CD4-positive, alpha-beta T cell treated with Interleukin-17A for 1 hour (primary cell): ENCODE measurements around the gene AP3D1.

Experiments used
- DNase-seq: peaks from one replicate; pipeline ENCODE4 v3.0.0-alpha.2; 2020

Gene AP3D1

DNA sequence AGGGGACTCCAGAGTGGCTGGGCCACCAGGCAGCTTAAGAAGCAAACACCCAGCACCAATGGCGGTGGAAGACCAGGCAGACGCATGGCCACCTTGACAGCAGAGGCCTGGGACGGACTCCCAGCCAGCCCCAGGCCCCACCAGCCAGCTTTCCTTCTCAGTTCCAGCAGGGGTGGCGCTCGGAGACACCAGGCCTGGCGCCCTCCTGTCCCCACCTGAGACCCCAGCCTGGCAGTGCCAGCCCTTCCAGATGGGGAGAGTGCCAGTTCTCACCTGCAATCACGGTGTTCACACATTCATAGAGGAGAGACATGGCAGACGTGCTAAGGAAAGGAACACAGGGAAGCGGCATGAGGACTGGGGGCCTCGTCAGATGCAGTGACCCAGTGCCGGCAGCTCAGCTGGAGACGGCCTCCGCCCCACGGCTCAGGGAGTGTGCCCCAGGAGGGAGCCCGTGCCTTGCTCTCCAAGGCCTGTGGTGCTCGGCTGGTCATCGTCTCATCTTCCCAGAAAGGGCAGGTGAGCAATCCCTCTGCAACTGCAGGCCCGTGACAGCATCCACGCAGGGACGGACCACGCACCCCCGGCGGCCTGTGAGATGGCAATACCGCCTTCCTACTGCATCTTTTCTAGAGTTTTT, 24.4 kb downstream of the AP3D1 start:
- DNase-seq = no peak

DNA sequence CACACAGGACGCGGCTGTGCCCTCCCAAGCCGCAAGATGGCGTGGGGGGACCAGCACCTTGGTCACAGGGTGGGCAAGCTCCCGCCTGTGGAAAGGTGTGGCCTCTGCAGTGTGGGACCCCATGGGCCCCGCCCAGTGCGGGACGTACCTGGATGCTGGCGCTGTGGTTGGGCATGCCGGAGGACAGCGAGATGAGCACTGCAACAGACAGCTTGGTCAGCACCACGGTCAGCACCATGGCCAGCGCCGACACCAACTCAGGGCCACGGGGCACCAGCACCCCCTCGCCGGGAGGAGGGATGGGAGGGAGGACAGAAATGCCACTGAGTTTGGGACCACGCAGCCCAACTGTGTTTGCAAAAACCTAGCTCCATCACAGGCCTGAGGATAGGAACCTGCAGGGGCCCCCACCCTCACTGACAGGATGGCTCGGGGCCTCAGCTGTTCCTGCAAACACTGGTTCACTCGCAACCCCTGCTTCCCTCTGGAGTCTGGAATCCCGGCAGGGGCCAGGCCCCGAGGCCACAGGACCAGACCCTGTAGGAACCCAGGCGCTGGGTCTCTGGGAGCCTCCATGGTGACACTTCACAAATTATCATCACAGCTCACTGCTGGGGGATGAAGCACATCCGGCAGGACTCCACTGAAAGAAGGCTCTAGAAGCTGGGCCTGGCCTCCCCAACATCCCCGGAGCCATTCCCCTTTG, 27.5 kb downstream of the AP3D1 start:
- DNase-seq = no peak

DNA sequence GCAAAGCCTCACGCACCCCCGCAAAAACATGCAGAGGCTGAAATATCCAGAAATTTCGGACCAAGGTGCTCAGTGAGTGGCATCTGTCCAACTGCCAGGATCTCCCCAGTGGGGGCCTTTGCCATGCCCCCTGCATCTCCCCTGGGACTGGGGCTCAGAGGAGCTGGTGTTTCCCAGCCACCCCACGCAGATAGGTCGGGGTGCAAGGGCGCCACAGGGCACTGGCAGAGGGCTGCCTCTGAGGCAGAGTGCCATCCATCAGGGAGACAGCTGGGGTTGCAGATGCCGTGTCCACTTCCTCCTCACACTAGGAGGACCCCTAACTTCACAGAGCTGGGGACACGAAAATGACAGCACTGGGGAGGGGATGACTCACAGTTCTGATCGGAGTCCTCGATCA, 28.4 kb downstream of the AP3D1 start:
- no peak for DNase-seq

DNA sequence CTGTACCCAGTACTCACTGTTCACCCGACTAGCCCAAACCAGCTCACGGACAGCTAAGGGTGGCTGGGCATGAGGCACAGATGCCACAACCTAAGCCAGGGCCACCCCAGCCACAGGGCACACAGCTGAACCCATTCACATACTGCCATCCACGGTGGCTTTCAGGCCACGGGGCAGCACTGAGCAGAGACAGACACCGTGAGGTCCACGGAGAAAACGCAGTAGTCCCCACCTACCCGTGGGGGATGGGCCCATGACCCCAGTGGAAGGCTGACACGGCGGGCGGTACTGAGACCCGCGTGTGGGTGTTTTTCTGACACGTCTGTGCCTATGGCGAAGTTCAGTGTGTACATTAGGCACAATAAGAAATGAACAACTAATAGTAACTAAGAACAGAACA, 29.1 kb downstream of the AP3D1 start:
- no peak for DNase-seq

DNA sequence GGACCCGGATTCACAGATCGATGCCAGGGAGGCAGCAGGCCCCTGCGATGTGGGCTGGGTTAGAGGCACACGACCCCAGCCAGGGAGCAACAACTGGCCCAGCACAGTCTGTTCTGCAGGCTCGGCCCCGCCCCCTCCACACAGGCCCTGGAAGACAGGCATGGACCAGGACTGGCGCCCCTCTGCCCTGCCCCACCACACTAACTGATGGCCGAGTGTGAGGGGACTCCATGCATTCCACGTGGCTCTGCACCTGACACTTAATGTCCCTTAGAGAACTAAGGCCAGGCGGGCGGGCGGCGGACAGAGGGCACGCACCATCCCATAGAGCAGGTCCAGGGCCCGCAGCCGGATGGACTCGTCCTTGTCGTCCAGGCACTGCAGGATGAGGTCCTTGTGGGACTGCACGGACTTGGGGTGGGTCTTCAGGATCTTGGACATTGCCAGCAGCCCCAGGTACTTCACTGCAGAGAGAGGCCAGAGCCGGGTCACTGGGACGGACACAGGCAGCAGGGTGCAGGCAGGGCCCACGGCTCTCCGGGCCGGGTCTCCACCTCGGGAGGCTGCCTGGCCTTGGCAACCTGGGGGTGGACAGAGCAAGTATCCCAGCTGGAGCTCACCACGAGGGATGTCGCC, 29.8 kb downstream of the AP3D1 start:
- DNase-seq = no peak

DNA sequence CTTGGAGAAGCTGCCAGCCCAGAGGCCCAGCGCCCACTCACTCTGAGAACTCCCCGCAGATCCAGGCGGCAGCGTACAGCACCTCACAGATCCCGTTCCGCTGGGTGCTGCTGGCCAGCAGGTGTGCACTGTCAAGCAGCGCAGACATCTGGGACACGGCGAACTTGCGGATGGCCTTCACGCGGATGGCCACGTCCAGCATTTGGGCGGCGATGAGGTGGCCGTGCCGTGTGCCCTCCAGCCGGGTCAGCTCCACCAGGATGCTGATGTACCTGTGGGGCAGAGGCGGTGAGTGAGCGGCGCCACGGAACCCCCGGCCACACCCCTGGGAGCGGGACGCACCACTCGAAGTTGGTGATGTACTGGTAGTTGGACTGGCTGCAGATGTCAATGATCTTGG, 30.5 kb downstream of the AP3D1 start:
- no peak for DNase-seq

DNA sequence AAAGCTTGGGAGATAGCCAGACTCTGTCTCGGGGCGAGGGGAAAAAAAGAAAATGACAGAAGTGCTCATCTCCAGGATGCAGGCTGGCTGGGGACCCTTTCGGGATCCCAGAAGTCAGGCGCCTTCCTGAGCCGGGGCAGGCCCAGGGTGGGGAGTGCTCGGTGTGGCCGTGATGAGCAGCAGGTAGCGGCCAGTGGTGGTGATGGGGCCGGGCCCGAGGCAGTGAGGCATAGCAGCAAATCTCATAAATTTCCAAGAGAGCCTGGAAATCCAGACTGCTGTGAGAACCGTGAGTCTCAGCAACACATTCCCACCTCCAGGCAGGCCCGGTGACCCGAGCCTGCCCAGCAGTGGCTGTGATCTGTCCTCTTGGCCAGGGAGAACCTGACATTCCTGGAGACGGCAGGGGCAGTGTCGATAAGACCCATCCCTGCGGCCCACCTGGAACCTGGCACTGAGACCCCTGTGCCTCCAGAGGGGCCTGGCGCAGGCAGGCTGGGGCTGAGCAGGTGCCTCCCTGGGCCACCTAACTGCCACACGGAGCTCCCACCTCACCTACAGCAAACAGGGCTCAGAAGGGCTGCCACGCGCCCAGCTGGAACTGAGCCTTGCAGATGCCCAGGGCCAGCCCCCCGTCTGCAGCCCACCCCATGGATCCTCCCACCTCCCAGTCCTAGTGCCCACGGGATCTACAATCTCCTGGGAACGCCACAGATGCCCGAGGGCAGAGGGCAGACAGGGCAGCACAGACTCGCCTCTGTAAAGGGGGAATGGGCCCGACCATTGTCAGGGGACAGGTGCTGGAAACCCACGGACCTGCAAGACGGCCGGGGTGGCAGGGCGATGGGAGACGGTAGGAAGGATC, 31.2 kb downstream of the AP3D1 start:
- no peak for DNase-seq

DNA sequence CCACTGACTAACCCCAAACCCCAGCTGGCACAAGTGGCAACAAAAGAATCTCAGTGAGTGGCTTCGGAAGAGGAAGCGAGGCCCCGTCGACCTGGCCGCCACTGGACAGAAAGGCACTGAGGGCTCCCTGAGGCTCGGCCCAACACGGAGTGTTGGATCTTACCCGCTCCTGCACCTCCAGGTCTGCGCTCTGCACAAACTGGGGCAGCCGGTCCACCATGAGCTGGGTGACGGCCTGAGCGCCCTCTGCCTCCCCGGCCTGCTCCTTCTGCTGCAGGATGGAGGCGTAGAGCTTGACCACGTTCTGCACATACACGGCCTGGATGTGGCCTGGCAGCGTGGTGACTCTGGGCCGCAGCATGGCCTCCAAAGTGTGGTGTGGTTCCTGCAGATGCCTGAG, 32.9 kb downstream of the AP3D1 start:
- DNase-seq = no peak

DNA sequence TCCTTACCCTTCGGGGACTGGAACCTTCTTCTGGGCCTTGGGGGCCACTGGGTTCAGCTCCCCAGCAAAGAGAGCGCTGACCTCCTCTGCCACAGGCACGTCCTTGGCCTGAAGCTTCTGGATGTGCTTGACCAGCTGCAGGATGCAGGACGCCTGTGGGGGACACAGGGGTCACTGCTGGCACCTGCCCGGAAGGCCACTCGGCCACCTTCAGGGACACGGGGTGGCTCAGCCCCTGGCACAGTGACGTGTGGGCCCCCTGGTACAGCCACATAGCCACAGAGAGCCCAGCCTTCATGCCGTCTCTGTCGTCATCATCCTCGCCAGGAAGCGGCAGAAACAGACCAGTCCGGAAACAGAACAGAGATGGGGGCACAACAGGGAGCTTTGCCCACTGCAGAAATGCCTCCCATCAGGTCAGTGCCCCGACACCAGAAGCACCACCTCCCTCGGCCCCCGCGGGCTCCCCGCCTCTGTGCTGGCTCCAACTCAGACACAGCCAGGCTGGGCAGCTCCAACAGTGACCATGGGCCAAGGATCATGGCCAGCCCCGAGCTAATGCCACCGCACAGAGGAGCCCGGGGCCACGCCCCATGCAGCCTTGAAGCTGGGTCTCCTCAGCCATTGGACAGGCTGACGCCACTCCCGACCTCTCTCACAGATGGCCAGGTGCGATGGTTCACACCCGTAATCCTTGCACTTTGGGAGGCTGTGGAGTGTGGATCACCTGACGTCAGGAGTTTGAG, 34.0 kb downstream of the AP3D1 start:
- DNase-seq = no peak

DNA sequence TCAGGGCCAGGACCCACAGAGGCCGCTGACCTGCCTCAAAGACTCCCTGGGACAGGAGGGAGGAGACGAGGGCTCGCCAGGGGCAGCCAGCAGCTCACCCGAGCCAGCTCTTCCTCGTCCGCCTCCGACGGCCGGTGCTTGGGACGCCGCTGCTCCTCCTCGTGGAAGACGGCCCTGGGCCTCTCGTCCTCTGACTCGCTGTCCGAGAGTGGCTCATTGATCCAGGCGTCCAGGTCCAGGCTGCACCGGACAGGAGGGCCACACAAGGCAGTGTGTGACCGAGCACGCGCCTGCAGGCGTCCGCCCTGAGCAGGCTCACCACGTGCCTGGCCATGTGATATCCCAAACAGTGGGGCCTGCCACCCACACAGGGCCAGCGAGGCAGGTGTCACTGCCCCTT, 34.9 kb downstream of the AP3D1 start:
- no peak for DNase-seq

DNA sequence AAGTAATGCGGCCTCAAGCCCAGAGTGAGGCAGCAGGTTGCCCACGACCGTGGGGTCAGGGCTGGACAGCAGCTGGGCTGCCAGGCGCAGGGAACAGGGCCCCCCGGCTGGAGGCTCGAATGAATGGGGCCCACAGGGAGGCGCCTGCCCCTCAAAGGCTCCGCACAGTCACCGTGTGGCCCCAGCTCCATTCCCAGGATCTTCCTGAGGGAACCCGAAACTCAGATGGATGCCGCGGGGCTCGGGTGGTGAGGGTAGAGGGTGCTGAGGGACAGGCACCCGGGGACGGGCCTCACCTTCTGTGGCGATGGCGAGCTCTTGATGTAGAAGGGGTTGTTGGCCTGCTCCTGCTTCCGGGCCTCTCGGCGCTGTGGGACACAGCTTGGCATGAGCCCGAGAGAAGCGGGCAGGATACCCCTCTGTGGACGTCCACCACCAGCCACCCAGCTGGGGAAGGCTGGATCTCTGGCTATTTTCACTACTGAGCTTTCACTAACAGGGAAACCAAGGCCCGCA, 35.4 kb downstream of the AP3D1 start:
- DNase-seq = no peak

DNA sequence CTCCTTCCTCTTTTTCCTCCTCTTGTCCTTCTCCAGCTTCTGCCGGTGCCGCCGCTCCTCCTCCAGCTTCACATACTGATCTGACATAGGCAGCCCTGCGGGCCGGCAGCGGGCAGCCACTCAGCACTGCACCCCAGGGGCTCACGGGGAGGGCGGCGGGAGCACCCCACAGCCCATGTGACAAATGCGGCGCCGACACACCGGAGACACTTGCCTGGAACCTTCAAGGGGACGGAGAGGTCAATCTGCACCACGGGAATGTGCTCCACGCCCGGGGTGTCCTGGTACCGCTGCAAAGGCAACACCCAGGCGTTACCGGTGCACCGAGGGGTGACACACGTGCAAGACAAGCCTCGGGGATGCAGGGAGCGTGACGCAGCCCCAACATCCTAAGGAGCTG, 36.0 kb downstream of the AP3D1 start:
- no peak for DNase-seq

DNA sequence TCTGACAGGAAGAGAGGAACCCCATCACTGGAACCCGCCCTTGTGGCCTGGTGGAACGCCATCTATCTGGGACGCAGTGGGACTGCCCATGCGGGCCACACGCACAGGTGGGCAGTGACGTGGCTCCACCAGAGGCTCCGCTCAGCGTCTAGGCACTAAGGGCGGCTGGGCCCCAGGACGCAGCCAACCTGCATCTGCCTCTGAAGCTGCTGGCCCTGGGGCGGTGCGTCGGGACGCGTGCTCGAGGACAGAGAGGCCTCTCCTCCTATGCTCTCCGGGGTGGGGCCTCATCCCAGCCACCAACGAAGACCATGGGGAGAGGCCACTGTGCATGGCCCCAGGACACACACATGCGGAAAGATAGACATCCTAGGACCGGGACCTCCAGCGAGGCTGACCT, 36.5 kb downstream of the AP3D1 start:
- DNase-seq = no peak

DNA sequence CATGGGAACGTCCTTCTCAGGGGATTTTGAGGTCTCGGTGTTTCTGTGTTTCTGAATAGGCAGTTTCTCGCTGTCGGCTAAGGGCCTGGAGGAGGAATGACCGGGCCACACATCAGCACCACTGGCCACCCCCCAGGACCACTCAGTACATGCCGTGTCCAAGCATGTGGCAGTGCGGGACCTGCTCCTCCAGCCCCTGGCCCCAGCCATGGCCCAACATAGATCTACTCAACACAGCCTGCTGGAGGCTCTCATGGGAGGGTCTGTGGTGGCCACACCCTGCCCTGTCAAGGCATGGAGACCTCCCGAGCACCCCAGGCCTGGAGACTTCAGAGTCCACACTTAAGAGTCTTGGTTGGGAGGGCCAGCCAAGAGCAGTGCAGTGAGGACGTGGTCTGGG, 37.1 kb downstream of the AP3D1 start:
- no peak for DNase-seq

DNA sequence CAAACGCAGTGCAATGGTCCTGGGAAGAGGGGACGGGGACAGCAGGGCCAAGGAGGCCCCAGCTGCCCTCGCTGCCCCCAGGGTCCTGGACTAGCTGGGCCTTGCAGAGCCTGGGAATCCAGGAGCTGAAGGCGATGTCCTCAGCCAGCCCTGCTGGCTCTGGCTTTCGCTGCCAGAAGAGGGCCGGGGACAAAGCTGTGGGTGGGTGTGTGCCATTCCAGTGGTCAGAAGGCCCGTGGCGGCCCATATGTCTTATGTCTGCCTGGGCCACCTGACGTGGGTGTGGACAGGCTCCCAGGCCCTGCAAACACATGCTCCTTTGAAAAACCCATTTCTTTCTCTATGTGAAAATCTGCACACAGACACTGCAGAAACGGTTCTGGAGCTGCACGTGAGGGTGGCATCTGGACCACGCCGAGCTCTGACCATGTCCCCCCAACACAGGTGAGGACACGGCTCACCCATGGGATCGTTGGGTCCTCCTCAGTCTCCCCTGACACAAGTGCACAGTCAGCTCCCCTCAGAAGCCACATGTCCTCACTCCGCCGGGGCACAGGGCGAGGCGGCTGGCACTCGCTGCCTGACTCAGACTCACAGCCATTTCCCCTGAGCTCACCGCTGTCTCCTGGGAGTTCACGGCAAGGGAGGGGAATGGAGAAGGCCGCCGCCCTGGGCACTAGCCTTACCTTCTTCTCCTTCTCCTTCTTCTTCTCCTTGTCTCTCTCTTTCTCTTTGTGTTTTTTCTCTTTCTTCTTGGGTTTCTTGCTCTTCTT, 37.7 kb downstream of the AP3D1 start:
- DNase-seq = no peak

DNA sequence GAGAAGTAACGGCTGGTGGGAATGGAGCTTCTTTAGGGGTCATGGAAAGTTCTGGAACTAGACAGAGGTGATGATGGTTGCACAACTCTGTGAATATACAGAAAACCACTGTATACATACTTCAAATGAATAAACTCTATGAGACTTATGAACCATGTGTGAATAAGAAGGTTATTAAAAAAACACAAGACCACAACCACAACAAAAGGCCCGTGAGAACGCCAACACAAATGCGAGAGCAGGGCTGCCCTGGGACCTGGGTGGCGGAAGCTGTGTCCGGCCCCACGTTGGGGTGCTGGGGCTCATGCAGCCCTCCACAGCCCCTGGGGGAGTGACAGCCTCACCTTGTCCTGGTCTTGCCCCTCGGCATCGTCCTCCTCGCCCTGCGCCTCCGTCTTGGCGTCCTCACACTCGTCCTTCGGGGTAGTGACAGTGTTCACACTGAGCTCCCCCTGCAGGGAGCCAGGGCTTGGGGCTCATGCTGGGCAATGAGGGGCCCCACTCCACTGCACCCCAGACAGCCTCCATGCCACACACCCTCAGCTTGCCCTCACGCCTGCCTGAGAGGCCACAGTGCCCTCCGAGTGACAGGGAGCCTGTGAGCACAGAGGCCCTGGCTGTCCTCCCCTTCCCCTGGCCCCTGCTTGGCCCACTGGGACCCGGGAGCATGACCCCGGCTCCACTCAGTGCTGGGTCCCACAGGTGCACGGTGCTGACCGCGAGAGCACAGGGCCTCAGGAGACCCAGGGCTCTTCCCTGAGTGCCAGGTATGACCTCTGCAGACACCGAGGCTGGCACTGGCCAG, 38.6 kb downstream of the AP3D1 start:
- DNase-seq = no peak

DNA sequence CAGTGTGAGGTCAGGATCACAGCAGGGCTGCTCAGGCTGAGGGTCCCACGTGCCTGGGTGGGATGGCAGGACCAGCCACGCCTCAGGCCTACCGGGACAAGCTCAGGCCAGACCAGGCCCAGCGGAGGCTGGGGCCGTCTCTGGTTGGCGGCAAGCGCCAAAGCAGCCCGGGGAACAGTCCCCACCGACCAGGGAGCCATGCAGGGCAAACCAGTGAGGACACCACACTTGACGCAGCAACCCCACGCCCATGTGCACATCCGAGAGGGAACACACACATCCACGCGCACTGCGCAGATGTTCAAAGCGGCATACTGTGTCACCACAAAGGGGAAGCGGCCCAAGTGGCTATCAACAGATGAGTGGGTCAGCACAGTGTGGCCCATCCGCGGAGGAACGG, 39.5 kb downstream of the AP3D1 start:
- DNase-seq = no peak

DNA sequence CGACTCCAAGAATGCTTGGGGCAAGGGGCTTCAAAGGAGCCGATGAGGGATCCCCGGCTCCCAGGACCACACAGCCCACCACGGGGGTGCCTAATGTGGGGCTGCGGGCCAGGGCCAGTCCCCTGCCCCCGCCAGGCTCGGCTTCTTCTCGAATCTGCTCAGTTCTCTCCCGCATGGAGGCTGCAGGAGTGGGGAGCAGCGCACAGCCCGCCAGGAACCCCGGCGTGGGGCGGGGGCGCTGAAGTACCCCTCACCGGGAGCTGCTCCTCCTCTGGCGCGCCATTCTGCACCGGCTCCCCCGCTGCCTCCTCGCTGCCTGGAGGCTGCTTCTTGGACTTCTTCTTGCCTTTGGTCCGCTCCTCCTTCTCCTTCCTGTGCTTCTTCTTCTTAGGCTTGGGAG, 39.9 kb downstream of the AP3D1 start:
- no peak for DNase-seq

DNA sequence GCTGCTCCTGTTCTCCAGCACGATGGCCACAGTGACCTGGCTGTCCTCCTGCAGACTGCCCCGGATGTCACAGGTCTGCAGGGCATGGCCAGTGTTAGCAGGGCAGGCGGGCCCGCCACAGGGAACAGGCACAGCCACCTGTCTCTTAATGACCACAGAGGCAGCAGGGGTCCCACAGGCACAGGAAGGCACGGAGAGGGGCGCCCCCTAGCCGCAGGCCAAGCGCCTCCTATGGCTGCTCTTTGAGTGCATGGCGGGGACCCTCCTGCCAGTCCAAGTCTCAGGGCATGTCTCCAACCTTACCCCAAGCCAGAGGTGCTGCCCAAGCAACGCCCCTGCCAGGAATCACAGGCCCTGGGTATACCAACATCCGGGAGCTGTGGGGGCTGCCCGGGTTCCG, 40.5 kb downstream of the AP3D1 start:
- no peak for DNase-seq

DNA sequence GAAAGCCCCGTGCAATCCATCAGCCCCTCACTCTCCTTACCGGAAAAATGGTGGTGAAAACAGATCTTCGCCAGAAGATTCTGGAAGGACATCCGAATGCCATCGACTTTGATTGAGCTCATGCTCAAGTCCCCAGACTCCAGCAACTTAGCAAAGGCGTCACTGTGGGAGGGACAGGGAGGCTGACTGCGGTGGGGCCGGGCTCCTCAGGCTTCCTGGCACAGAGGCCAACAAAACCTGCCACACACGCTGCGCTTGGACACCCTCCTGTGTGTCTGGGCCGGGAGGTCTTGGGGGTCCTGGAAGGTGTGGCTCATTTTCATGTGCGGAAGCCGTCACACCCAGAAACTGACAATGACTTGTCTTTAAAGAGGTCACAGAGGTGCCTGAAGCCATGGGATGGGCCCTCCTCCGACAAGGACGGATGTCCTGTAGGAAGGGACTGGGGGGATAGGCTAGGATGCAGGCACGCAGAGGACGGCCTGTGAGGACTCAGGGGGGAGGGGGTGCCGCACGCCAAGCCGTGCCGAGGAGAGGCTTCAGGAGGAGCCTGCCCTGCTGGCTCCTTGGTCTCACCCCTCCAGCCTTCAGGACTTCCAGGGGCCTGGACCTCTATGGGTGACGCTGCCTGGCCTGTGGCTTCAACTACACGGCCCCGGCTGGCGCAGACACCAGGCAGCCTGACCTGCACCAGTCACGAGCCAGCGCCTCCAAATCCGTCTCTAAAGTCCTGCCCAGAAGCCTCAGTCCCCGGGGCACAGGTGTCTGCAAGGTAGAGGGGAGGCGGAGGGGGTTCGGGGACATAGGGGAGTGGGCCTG, 42.1 kb downstream of the AP3D1 start:
- no peak for DNase-seq
